ENCODE measurements around the gene RBMY1J. TPM values are rescaled to one million over a fixed set of nuclear protein-coding genes. Genes with fewer than 3 reads are reported as not detected.

RBMY1J gene
- total RNA-seq, 5 donors from 2014 or later (not counting 1 experiment from before 2014, with no cell fraction given), result not detected

Other genes with a start within 250 kb of the RBMY1J start
- not detected for gene RBMY1F, start 220.5 kb upstream of the RBMY1J start, total RNA-seq

Measured in T-cell (primary cell).